Nephron (organoid): ENCODE measurements around the gene TMEM185A.
"Not testable (repeated sequence)": the region's sequence is repeated elsewhere in the genome, so short reads cannot be mapped to it uniquely, and the experiment has no call there.

Source experiments
- H3K27ac Mint-ChIP-seq, 3 experiments: 2 replicates each; pipeline ENCODE4 v1.8.0; 2020; ENCODE audit warnings: mixed read lengths in 3 of 3, mild to moderate bottlenecking in 2 of 3, moderate library complexity in 1 of 3
- H3K27me3 Mint-ChIP-seq: 2 replicates; pipeline ENCODE4 v1.8.0; 2021; ENCODE audit warnings: low read depth, mild to moderate bottlenecking, moderate library complexity, mixed read lengths
- H3K36me3 Mint-ChIP-seq: 2 replicates; pipeline ENCODE4 v1.8.0; 2020; ENCODE audit warnings: low read depth, mixed read lengths
- H3K4me1 Mint-ChIP-seq: 2 replicates; pipeline ENCODE4 v1.8.0; 2020; ENCODE audit warnings: mixed read lengths
- H3K4me3 Mint-ChIP-seq, 3 experiments: 2 replicates each; pipeline ENCODE4 v1.8.0; 2020; ENCODE audit warnings: mild to moderate bottlenecking in 3 of 3, mixed read lengths in 3 of 3, moderate library complexity in 2 of 3
- H3K9me3 Mint-ChIP-seq: 2 replicates; pipeline ENCODE4 v1.8.0; 2020; ENCODE audit warnings: mixed read lengths
- CTCF ChIP-seq, 3 experiments: fragments of 200-600 bp; sonication (generic); IDR thresholded peaks; one replicate each; pipeline ENCODE4 v1.5.0; 2021; ENCODE audit warnings: antibody characterized with exemption in 3 of 3; ENCODE audit not compliant: unreplicated experiment in 3 of 3

Gene TMEM185A

DNA sequence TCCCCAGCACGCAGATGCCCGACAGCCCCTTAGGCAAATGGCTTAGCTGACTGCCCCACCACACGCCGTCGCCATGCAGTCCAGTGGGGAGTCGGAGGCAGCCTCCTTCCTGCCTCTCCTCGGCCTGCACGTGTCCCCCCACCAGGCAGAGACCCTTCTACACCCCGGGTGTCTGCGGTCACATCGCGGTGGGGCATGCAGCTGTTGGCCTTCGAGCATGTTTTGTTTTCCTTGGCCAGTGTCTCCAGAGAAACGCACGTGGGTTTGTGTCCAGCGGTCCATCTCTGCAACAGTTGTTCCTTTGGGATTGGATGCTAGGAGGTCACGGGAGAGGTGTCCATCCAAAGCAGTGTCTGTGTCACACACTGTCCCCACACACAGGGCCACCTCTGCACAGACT, 36.4 kb downstream of the TMEM185A start, which contains the start of gene HSFX2:
HSFX2 (minus strand) TSS at position 101 of the 400 bp plus-strand sequence. CDS start 614 bp downstream, outside the sequence.
- H3K36me3 Mint-ChIP-seq, H3K4me1 Mint-ChIP-seq, H3K27ac Mint-ChIP-seq, H3K27me3 Mint-ChIP-seq, H3K9me3 Mint-ChIP-seq, H3K4me3 Mint-ChIP-seq: not testable (repeated sequence)

- not testable (repeated sequence) for H3K27me3 Mint-ChIP-seq, H3K9me3 Mint-ChIP-seq, H3K4me3 Mint-ChIP-seq, H3K36me3 Mint-ChIP-seq, H3K27ac Mint-ChIP-seq, H3K4me1 Mint-ChIP-seq
Measured at GRCh38 chrX:149590993-149591392, 40.6 kb downstream of the TMEM185A start.

DNA sequence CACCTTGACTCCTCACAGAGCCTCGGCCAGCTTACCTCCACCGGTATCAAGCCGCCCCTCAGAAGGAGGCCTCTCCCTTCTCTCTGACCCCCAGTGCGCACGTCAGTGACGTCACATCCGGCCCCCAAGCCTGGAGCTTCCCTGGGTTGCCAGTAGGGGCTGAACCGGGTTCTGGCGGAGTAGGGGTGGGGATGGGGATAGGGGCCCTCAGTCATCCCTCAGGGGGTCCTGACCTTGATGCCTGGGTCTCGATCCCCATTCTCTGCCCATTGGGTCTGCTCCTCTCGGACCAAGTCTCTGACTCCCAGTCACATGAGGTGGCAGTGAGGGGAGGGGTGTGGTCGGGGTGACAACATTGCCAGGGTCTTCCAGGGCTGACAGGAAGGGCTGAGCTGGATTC, 44.2 kb downstream of the TMEM185A start, which contains the start of gene MAGEA9B:
MAGEA9B (minus strand) TSS at position 101 of the 400 bp plus-strand sequence. CDS start 4,280 bp downstream, outside the sequence.
- H3K4me3 Mint-ChIP-seq, H3K4me1 Mint-ChIP-seq, H3K27ac Mint-ChIP-seq, H3K36me3 Mint-ChIP-seq, H3K27me3 Mint-ChIP-seq, H3K9me3 Mint-ChIP-seq: not testable (repeated sequence)

- not testable (repeated sequence) for H3K27ac Mint-ChIP-seq, H3K36me3 Mint-ChIP-seq, H3K4me1 Mint-ChIP-seq, H3K9me3 Mint-ChIP-seq, H3K4me3 Mint-ChIP-seq, H3K27me3 Mint-ChIP-seq
Measured at GRCh38 chrX:149585631-149586030, 46.0 kb downstream of the TMEM185A start.

DNA sequence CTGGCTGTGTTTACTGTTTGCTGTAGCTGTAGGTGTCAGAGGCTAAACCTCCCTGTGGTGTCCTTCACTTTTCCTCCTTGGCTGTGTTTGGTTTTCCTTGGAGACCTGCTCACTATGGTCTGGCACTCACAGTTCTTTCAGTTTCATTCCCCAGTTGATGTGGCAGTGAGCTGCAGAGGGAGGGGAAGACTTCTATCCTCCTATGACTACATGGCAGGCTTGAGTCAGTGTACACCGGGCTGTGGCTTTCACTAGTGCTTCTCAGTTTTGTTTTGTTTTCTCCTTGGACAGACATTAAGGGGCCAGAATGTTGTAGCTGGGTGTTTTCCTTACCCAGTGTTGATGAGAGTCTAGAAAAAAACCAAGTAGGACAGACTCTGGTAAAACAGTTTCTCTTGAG, 58.1 kb downstream of the TMEM185A start:
- H3K9me3 Mint-ChIP-seq, H3K4me1 Mint-ChIP-seq, H3K27me3 Mint-ChIP-seq, H3K36me3 Mint-ChIP-seq, H3K27ac Mint-ChIP-seq, H3K4me3 Mint-ChIP-seq: not testable (repeated sequence)

DNA sequence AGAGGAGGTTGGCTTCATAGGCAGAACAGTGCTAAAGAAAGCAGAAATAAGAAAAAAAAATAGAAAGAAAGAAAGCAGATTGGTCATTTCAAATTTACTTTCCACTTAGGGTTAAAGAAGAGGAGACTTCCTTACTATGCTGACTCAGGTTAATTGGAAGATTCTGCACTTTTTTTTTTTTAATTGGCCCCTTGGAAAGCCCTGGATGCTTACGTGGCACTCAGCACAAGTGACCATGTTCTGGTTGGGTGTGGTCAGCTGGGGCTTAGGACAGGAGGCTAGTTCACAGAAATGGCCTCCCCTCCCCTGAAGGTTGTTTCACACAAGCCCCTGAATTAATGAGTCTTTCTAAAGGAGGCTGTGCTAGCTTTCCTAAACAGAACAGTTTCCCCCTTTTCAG, 58.8 kb downstream of the TMEM185A start:
- H3K27ac Mint-ChIP-seq = no peak overlapping the region
- no peak overlapping the region for H3K4me3 Mint-ChIP-seq
- no peaks in the 10 kb centered on the region for H3K36me3 Mint-ChIP-seq
- no peaks in the 10 kb centered on the region for H3K27me3 Mint-ChIP-seq
- TF ChIP-seq CTCF (IDR thresholded peaks at IDR 0.05; ENCODE audit: unreplicated experiment in 3 of 3) = no peak
- peaks cover 6% of the 10 kb centered on the region for H3K9me3 Mint-ChIP-seq
- no peaks in the 10 kb centered on the region for H3K4me1 Mint-ChIP-seq

GRCh38 chrX:149571770-149572169, 59.8 kb downstream of the TMEM185A start:
- Mint-ChIP-seq H3K9me3 (peaks cover 6% of the 10 kb centered on the region), H3K36me3 (no peaks in the 10 kb centered on the region), H3K27me3 (no peaks in the 10 kb centered on the region), H3K4me1 (no peaks in the 10 kb centered on the region), H3K4me3 (no peak overlapping the region), H3K27ac (no peak overlapping the region)
- no peak for TF ChIP-seq CTCF (IDR thresholded peaks at IDR 0.05; ENCODE audit: unreplicated experiment in 3 of 3)

DNA sequence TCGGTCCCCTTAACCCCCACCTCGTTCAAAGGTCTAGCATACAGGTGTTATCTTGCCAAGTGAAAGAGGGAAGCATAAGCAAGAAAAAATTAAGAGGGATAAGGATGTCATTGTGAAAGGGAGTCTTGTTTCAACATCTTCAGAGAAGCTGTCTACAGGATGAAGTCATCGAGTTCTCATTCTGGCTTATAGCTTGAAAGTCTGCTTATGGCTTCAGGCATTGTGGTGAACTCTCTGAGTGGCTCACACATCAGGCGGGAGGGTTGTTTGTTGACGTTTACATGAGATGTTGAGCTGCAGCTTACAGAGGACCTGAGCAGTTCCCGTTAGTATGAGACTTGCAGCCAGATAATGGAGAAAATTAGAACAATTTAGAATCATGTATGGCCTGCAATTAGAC, 60.9 kb downstream of the TMEM185A start:
- H3K27me3 Mint-ChIP-seq = no peaks in the 10 kb centered on the region
- peaks cover 6% of the 10 kb centered on the region for H3K9me3 Mint-ChIP-seq
- no peaks in the 10 kb centered on the region for H3K4me1 Mint-ChIP-seq
- H3K27ac Mint-ChIP-seq = no peak overlapping the region
- TF ChIP-seq CTCF (IDR thresholded peaks at IDR 0.05; ENCODE audit: unreplicated experiment in 3 of 3) = no peak
- H3K36me3 Mint-ChIP-seq = no peaks in the 10 kb centered on the region
- H3K4me3 Mint-ChIP-seq = no peak overlapping the region

DNA sequence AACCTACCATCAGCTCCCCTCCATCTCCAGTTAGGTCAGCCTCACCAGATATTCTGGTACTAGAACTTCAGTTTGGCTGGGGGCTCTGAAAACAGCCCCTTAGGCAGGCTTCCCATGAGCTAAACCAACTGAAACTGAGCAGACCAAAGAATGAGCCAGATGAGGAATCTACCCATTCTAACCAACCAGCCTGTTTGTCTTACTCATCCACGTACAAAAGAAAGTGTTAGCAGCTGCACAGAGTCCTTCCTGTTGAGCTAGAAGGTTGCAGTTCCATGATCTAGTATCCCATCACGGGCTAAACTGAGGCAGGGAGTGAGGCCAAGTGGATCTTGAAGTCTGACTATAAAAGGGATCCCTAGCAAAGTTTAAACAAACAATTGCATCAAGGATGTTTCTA, 61.8 kb downstream of the TMEM185A start:
- H3K4me3 Mint-ChIP-seq = no peak overlapping the region
- H3K36me3 Mint-ChIP-seq = no peaks in the 10 kb centered on the region

More for the DNA sequence above, 61.8 kb downstream of the TMEM185A start:
- Mint-ChIP-seq H3K27ac (no peak overlapping the region), H3K4me1 (no peaks in the 10 kb centered on the region), H3K9me3 (peaks cover 9% of the 10 kb centered on the region), H3K27me3 (no peaks in the 10 kb centered on the region)
- no peak for TF ChIP-seq CTCF (IDR thresholded peaks at IDR 0.05; ENCODE audit: unreplicated experiment in 3 of 3)
